Urinary bladder (tissue), 4 donors: Measurements from ENCODE around the gene PNPLA2. TPM values are rescaled to one million over a fixed set of nuclear protein-coding genes. Genes with fewer than 3 reads are reported as not detected.
A peak's percentile ranks its signal among the peaks of the same experiment; 100 is the strongest.

Experiments used
- DNase-seq: peaks from one replicate; pipeline ENCODE4 v3.0.0-alpha.2; 2015; ENCODE audit errors: extremely low spot score
- H3K27ac ChIP-seq: one replicate; pipeline ENCODE4 v1.5.1; 2013; ENCODE audit warnings: low read depth, mild to moderate bottlenecking, moderate library complexity
- H3K36me3 ChIP-seq: one replicate; pipeline ENCODE4 v1.6.1; 2013; ENCODE audit warnings: mild to moderate bottlenecking, moderate library complexity; ENCODE audit not compliant: insufficient read depth
- H3K4me1 ChIP-seq: one replicate; pipeline ENCODE4 v1.6.1; 2013; ENCODE audit warnings: mild to moderate bottlenecking, moderate library complexity; ENCODE audit not compliant: insufficient read depth
- H3K4me3 ChIP-seq: one replicate; pipeline ENCODE4 v1.5.1; 2013; ENCODE audit warnings: low read depth, low read length
- WGBS: extraction: QIAGEN DNeasy Blood & Tissue Kit; methylation state at CpG from one replicate; pipeline ENCODE4 v1.1.7; 2013; 5-methylcytosine and 5-hydroxymethylcytosine counted together
- polyA plus RNA-seq: library from polyadenylated mRNA; stranded (reverse); fragments of 200-250 nt; gene quantifications from one replicate; pipeline ENCODE4 v1.2.3, GENCODE V29; 2013
- total RNA-seq: library from RNA; depleted of rRNA; stranded (reverse); fragments of >200 nt; gene quantifications from one replicate; pipeline ENCODE4 v1.2.3, GENCODE V29; 2014
- donor health status: healthy with polysubstance abuse.
- donor health status: healthy.

Gene PNPLA2
- total and polyA plus RNA-seq, 2 donors, result 13.6 to 131 TPM

- Histone ChIP-seq H3K27ac (no peak overlapping the region), H3K36me3 (no peaks in the 10 kb centered on the region), H3K4me1 (peaks cover 3% of the 10 kb centered on the region), H3K4me3 (no peak overlapping the region)
- WGBS, result 92% methylated on average over 32 of the region's 32 CpGs
- DNase-seq, result no peak
These were observed 18.9 kb upstream of the PNPLA2 start for GRCh38 chr11:799641-800316.

- no peak overlapping the region for H3K4me3 ChIP-seq
- no peaks in the 10 kb centered on the region for H3K36me3 ChIP-seq
- H3K27ac ChIP-seq, result no peak overlapping the region
- WGBS, result 92% methylated on average over 30 of the region's 30 CpGs
- peaks cover 3% of the 10 kb centered on the region for H3K4me1 ChIP-seq
- DNase-seq, result no peak
These were observed 18.2 kb upstream of the PNPLA2 start for GRCh38 chr11:800473-800872.

- Histone ChIP-seq H3K4me1 (peaks cover 3% of the 10 kb centered on the region), H3K36me3 (no peaks in the 10 kb centered on the region), H3K4me3 (no peak overlapping the region), H3K27ac (no peak overlapping the region)
- DNase-seq, result no peak
- 91% methylated on average over 20 of the region's 20 CpGs for WGBS
These were observed 17.5 kb upstream of the PNPLA2 start for GRCh38 chr11:801097-801780.

- DNase-seq, result no peak
- Histone ChIP-seq H3K36me3 (no peaks in the 10 kb centered on the region), H3K27ac (no peak overlapping the region), H3K4me3 (no peak overlapping the region), H3K4me1 (peaks cover 3% of the 10 kb centered on the region)
- 96% methylated on average over 21 of the region's 21 CpGs for WGBS
These were observed 16.6 kb upstream of the PNPLA2 start for GRCh38 chr11:802018-802617.

- Histone ChIP-seq H3K4me1 (peaks cover 3% of the 10 kb centered on the region), H3K4me3 (no peak overlapping the region), H3K27ac (no peak overlapping the region), H3K36me3 (no peaks in the 10 kb centered on the region)
- no peak for DNase-seq
- WGBS, result 91% methylated on average over 28 of the region's 28 CpGs
These were observed 15.8 kb upstream of the PNPLA2 start for GRCh38 chr11:802693-803466.

- WGBS, result 84% methylated on average over 8 of the region's 8 CpGs
- H3K4me1 ChIP-seq, result peaks cover 4% of the 10 kb centered on the region
- H3K27ac ChIP-seq, result no peak overlapping the region
- no peak for DNase-seq
- no peak overlapping the region for H3K4me3 ChIP-seq
- H3K36me3 ChIP-seq, result no peaks in the 10 kb centered on the region
These were observed 15.3 kb upstream of the PNPLA2 start for GRCh38 chr11:803467-803742.

GRCh38 chr11:803770-804598, 14.7 kb upstream of the PNPLA2 start:
- DNase-seq, result no peak
- no peaks in the 10 kb centered on the region for H3K36me3 ChIP-seq
- H3K27ac ChIP-seq, result no peak overlapping the region
- peaks cover 6% of the 10 kb centered on the region for H3K4me1 ChIP-seq
- WGBS, result 46% methylated on average over 26 of the region's 26 CpGs
- no peak overlapping the region for H3K4me3 ChIP-seq

GRCh38 chr11:804599-804964, 14.1 kb upstream of the PNPLA2 start:
- no peak overlapping the region for H3K27ac ChIP-seq
- peak overlapping the region; percentile 58 for H3K4me3 ChIP-seq
- no peak for DNase-seq
- H3K4me1 ChIP-seq, result peaks cover 6% of the 10 kb centered on the region
- no peaks in the 10 kb centered on the region for H3K36me3 ChIP-seq
- 5% methylated on average over 18 of the region's 18 CpGs for WGBS

GRCh38 chr11:808427-809286, 10.1 kb upstream of the PNPLA2 start:
- peak overlapping the region; percentile 86 for H3K4me3 ChIP-seq
- no peak for DNase-seq
- peaks cover 6% of the 10 kb centered on the region for H3K4me1 ChIP-seq
- 31% methylated on average over 36 of the region's 36 CpGs for WGBS
- peak overlapping the region; percentile 97 for H3K27ac ChIP-seq
- H3K36me3 ChIP-seq, result no peaks in the 10 kb centered on the region

GRCh38 chr11:809287-810039, 9.3 kb upstream of the PNPLA2 start, which contains the start of gene RPLP2:
RPLP2 (plus strand) TSS chr11:809967; CDS start chr11:810235, 268 bp downstream.
- H3K4me1 ChIP-seq, result peaks cover 6% of the 10 kb centered on the region
- peak within 1 kb of the TSS; percentile 86 for H3K4me3 ChIP-seq
- WGBS, result under 1% methylated on average over 81 of the region's 81 CpGs
- peak within 1 kb of the TSS; percentile 97 for H3K27ac ChIP-seq
- no peaks in the 10 kb centered on the region for H3K36me3 ChIP-seq
- DNase-seq, result peak; percentile 93

GRCh38 chr11:810040-810567, 8.6 kb upstream of the PNPLA2 start:
- WGBS, result under 1% methylated on average over 55 of the region's 55 CpGs
- H3K4me1 ChIP-seq, result peaks cover 3% of the 10 kb centered on the region
- DNase-seq, result no peak
- H3K27ac ChIP-seq, result peak overlapping the region; percentile 54
- H3K36me3 ChIP-seq, result no peaks in the 10 kb centered on the region
- peak overlapping the region; percentile 86 for H3K4me3 ChIP-seq
